Keratinocyte (primary cell): Measurements from ENCODE around the gene TECTB. TPM values are rescaled to one million over a fixed set of nuclear protein-coding genes. Genes with fewer than 3 reads are reported as not detected.

Experiments used
- DNase-seq: peaks from one replicate; pipeline ENCODE4 v3.0.0-alpha.2; 2011; ENCODE audit warnings: low read depth, missing footprints, low spot score
- FAIRE-seq: peaks from 2 replicates; lab custom pipeline; 2011; peaks lifted over from hg19 to GRCh38; lab: Jason Lieb, UNC
- H2AFZ ChIP-seq: 2 replicates; pipeline ENCODE4 v1.6.0; 2012; ENCODE audit warnings: low read length, control low read depth, inconsistent platforms; ENCODE audit not compliant: control insufficient read depth
- H3K27ac ChIP-seq: 2 replicates; pipeline ENCODE4 v1.5.1; 2011; ENCODE audit warnings: low read length; ENCODE audit not compliant: control insufficient read depth, insufficient read depth
- H3K27me3 ChIP-seq: 3 replicates; pipeline ENCODE4 v1.6.0; 2011; ENCODE audit warnings: low read length; ENCODE audit not compliant: control insufficient read depth, insufficient read depth; ENCODE audit errors: extremely low read depth
- H3K36me3 ChIP-seq, 2 experiments: 2 replicates in 1 of 2; 3 replicates in 1 of 2; pipeline ENCODE4 v1.5.1; 2011; ENCODE audit warnings: low read length in 2 of 2, mild to moderate bottlenecking in 1 of 2; ENCODE audit not compliant: control insufficient read depth in 2 of 2, insufficient read depth in 2 of 2; ENCODE audit errors: extremely low read depth in 1 of 2
- H3K4me1 ChIP-seq: 3 replicates; pipeline ENCODE4 v1.5.1; 2011; ENCODE audit warnings: low read length; ENCODE audit not compliant: control insufficient read depth, insufficient read depth; ENCODE audit errors: extremely low read depth
- H3K4me2 ChIP-seq: 3 replicates; pipeline ENCODE4 v1.6.0; 2011; ENCODE audit warnings: low read depth, low read length; ENCODE audit not compliant: control insufficient read depth, insufficient read depth; ENCODE audit errors: extremely low read depth
- H3K4me3 ChIP-seq, 3 experiments: fragments of 200-600 bp in 1 of 3; sonication (generic) in 1 of 3; 2 replicates in 2 of 3; 3 replicates in 1 of 3; pipeline ENCODE4 v1.5.1; 2011 to 2016; ENCODE audit warnings: low read length in 3 of 3, mild to moderate bottlenecking in 3 of 3, control low read depth in 2 of 3, inconsistent platforms in 1 of 3, low read depth in 1 of 3, mixed read lengths in 1 of 3, mixed run types in 1 of 3, moderate library complexity in 1 of 3; ENCODE audit not compliant: control insufficient read depth in 2 of 3, insufficient read depth in 2 of 3; ENCODE audit errors: extremely low read depth in 1 of 3
- H3K79me2 ChIP-seq: 2 replicates; pipeline ENCODE4 v1.6.0; 2012; ENCODE audit warnings: low read length; ENCODE audit not compliant: control insufficient read depth, insufficient read depth
- H3K9ac ChIP-seq: 3 replicates; pipeline ENCODE4 v1.6.0; 2011; ENCODE audit warnings: low read length; ENCODE audit not compliant: control insufficient read depth, insufficient read depth; ENCODE audit errors: extremely low read depth
- H3K9me1 ChIP-seq: 3 replicates; pipeline ENCODE4 v1.6.0; 2011; ENCODE audit warnings: low read length; ENCODE audit not compliant: control insufficient read depth, insufficient read depth; ENCODE audit errors: extremely low read depth
- H3K9me3 ChIP-seq: 2 replicates; pipeline ENCODE4 v1.5.1; 2012; ENCODE audit warnings: low read depth, low read length; ENCODE audit not compliant: control insufficient read depth
- H4K20me1 ChIP-seq: 3 replicates; pipeline ENCODE4 v1.6.0; 2011; ENCODE audit warnings: low read length; ENCODE audit not compliant: control insufficient read depth, insufficient read depth; ENCODE audit errors: extremely low read depth
- CTCF ChIP-seq, 3 experiments: IDR thresholded peaks in 1 of 3; conservative IDR thresholded peaks in 1 of 3; optimal IDR thresholded peaks in 1 of 3; 2 replicates in 2 of 3; 3 replicates in 1 of 3; pipeline versions ENCODE3 to v1.5.1; 2011; ENCODE audit warnings: low read length in 3 of 3, mild to moderate bottlenecking in 3 of 3, moderate library complexity in 2 of 3, control low read depth in 1 of 3, inconsistent platforms in 1 of 3; ENCODE audit not compliant: insufficient read depth in 2 of 3; ENCODE audit errors: extremely low read depth in 1 of 3
- EZH2 ChIP-seq: IDR thresholded peaks from one replicate; pipeline ENCODE4 v1.6.1; 2012; ENCODE audit warnings: inconsistent platforms, mild to moderate bottlenecking, low read length, moderate library complexity
- dilution Hi-C: fragments of 300-500 bp; cut with MboI; formaldehyde crosslinking; loops from one replicate; pipeline ENCODE4 v1.7.0; 2020; ENCODE audit warnings: low sequenced_read_pairs; ENCODE audit not compliant: extremely low pct_ligation_motif_present
- polyA plus RNA-seq, 5 experiments: library from polyadenylated mRNA; depleted of rRNA in 3 of 5; stranded (reverse) in 3 of 5; stranded (forward) in 1 of 5; unstranded in 1 of 5; fragments of >200 nt; gene quantifications; 1 replicate in 1 of 5; 2 replicates in 3 of 5; 3 replicates in 1 of 5; pipeline versions ENCODE4 v1.2.1 to v1.2.3, GENCODE V29; 2011 to 2012; ENCODE audit warnings: missing spikeins in 2 of 5, low read depth in 1 of 5, low replicate concordance in 1 of 5

TECTB gene
- polyA plus RNA-seq, 1 donor (not counting 4 experiments of a cell fraction or from before 2014, with no cell fraction given): not detected

- Histone ChIP-seq H3K79me2 (no peaks in the 10 kb centered on the region), H3K36me3 (no peaks in the 10 kb centered on the region), H3K9ac (no peak overlapping the region), H4K20me1 (no peaks in the 10 kb centered on the region), H3K4me3 (no peak overlapping the region), H3K27ac (no peak overlapping the region), H3K9me1 (no peaks in the 10 kb centered on the region), H3K4me2 (no peak overlapping the region), H2AFZ (no peak overlapping the region), H3K27me3 (no peaks in the 10 kb centered on the region), H3K4me1 (no peaks in the 10 kb centered on the region), H3K9me3 (no peaks in the 10 kb centered on the region)
- FAIRE-seq (no peak), DNase-seq (no peak)
- TF ChIP-seq EZH2 (no peak), CTCF (optimal IDR thresholded peaks at IDR 0.05 in 1 of 3, IDR thresholded peaks at IDR 0.05 in 1 of 3, conservative IDR thresholded peaks at IDR 0.05 in 1 of 3; ENCODE audit: extremely low read depth in 1 of 3, insufficient read depth in 2 of 3, low read length in 3 of 3) (no peak)
- dilution Hi-C loops: loop anchor here (25.0 kb wide), 1 partner anchor 140 kb away; no protein-coding TSS in a partner anchor
Observed at GRCh38 chr10:112302335-112302734, 19.1 kb downstream of the TECTB start.

GRCh38 chr10:112303528-112303927 is 20.3 kb downstream of the TECTB start:
- Histone ChIP-seq H3K36me3 (no peaks in the 10 kb centered on the region), H3K4me1 (no peaks in the 10 kb centered on the region), H3K9me3 (no peaks in the 10 kb centered on the region), H2AFZ (no peak overlapping the region), H3K4me2 (no peak overlapping the region), H3K27ac (no peak overlapping the region), H3K79me2 (no peaks in the 10 kb centered on the region), H3K27me3 (no peaks in the 10 kb centered on the region), H3K4me3 (no peak overlapping the region), H4K20me1 (no peaks in the 10 kb centered on the region), H3K9me1 (no peaks in the 10 kb centered on the region), H3K9ac (no peak overlapping the region)
- DNase-seq (no peak), FAIRE-seq (no peak)
- TF ChIP-seq CTCF (optimal IDR thresholded peaks at IDR 0.05 in 1 of 3, IDR thresholded peaks at IDR 0.05 in 1 of 3, conservative IDR thresholded peaks at IDR 0.05 in 1 of 3; ENCODE audit: extremely low read depth in 1 of 3, insufficient read depth in 2 of 3, low read length in 3 of 3) (no peak), EZH2 (no peak)
- dilution Hi-C loops: loop anchor here (25.0 kb wide), 1 partner anchor 141 kb away; no protein-coding TSS in a partner anchor
